ENCODE data around the gene PTPRM. TPM values are rescaled to one million over a fixed set of nuclear protein-coding genes. Genes with fewer than 3 reads are reported as not detected.

The PTPRM gene
- polyA plus RNA-seq, 1 of the 3 experiments (the other 2 are of a cell fraction), result 16.0 TPM

GRCh38 chr18:8298186-8298585, 731.1 kb downstream of the PTPRM start:
- POLR2A ChIA-PET, result no interaction called here
- Histone ChIP-seq H4K20me1 (ENCODE audit: insufficient read depth) (no peaks in the 10 kb centered on the region), H3K4me2 (no peak overlapping the region), H3K36me3 (replicated peaks in 1 of 2; ENCODE audit: control insufficient read depth in 1 of 2, insufficient read depth in 2 of 2, low read length in 1 of 2) (no peaks in the 10 kb centered on the region), H3F3A (replicated peaks; ENCODE audit: insufficient read depth) (no peaks in the 10 kb centered on the region), H3K27me3 (ENCODE audit: insufficient read depth) (no peaks in the 10 kb centered on the region), H3K27ac (ENCODE audit: low read depth in 2 of 2, low read length in 1 of 2) (no peak overlapping the region), H3K9ac (no peak overlapping the region), H3K79me2 (ENCODE audit: insufficient read depth) (no peaks in the 10 kb centered on the region), H3K9me2 (no peaks in the 10 kb centered on the region), H3K4me3 (ENCODE audit: low read depth in 2 of 2, low read length in 1 of 2) (no peak overlapping the region), H3K9me3 (no peaks in the 10 kb centered on the region), H2AFZ (ENCODE audit: low read depth) (no peak overlapping the region), H3K4me1 (ENCODE audit: control insufficient read depth in 1 of 2, insufficient read depth in 2 of 2, low read depth in 1 of 2, low read length in 1 of 2) (peaks cover 0 to 3% of the 10 kb centered on the region in 2 experiments; a peak in 1 of 4 replicates)
- TF ChIP-seq JUND (IDR thresholded peaks at IDR 0.05), result no peak
- TF ChIP-seq, protein P1, sequence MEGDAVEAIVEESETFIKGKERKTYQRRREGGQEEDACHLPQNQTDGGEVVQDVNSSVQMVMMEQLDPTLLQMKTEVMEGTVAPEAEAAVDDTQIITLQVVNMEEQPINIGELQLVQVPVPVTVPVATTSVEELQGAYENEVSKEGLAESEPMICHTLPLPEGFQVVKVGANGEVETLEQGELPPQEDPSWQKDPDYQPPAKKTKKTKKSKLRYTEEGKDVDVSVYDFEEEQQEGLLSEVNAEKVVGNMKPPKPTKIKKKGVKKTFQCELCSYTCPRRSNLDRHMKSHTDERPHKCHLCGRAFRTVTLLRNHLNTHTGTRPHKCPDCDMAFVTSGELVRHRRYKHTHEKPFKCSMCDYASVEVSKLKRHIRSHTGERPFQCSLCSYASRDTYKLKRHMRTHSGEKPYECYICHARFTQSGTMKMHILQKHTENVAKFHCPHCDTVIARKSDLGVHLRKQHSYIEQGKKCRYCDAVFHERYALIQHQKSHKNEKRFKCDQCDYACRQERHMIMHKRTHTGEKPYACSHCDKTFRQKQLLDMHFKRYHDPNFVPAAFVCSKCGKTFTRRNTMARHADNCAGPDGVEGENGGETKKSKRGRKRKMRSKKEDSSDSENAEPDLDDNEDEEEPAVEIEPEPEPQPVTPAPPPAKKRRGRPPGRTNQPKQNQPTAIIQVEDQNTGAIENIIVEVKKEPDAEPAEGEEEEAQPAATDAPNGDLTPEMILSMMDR (IDR thresholded peaks at IDR 0.05), result no peak
- TF ChIP-seq RXRA (IDR thresholded peaks at IDR 0.05; ENCODE audit: borderline replicate concordance, low read depth), result no peak
- no peak for TF ChIP-seq MAX (IDR thresholded peaks at IDR 0.05; ENCODE audit: low read depth)
- TF ChIP-seq EZH2phosphoT487 (IDR thresholded peaks at IDR 0.05; ENCODE audit: borderline replicate concordance, low read depth), result no peak
- TF ChIP-seq FOXJ3 (CRISPR knock-in tag; IDR thresholded peaks at IDR 0.05), result no peak
- no peak for TF ChIP-seq MEF2A (IDR thresholded peaks at IDR 0.05; ENCODE audit: borderline replicate concordance, low read depth)
- TF ChIP-seq, protein P2, sequence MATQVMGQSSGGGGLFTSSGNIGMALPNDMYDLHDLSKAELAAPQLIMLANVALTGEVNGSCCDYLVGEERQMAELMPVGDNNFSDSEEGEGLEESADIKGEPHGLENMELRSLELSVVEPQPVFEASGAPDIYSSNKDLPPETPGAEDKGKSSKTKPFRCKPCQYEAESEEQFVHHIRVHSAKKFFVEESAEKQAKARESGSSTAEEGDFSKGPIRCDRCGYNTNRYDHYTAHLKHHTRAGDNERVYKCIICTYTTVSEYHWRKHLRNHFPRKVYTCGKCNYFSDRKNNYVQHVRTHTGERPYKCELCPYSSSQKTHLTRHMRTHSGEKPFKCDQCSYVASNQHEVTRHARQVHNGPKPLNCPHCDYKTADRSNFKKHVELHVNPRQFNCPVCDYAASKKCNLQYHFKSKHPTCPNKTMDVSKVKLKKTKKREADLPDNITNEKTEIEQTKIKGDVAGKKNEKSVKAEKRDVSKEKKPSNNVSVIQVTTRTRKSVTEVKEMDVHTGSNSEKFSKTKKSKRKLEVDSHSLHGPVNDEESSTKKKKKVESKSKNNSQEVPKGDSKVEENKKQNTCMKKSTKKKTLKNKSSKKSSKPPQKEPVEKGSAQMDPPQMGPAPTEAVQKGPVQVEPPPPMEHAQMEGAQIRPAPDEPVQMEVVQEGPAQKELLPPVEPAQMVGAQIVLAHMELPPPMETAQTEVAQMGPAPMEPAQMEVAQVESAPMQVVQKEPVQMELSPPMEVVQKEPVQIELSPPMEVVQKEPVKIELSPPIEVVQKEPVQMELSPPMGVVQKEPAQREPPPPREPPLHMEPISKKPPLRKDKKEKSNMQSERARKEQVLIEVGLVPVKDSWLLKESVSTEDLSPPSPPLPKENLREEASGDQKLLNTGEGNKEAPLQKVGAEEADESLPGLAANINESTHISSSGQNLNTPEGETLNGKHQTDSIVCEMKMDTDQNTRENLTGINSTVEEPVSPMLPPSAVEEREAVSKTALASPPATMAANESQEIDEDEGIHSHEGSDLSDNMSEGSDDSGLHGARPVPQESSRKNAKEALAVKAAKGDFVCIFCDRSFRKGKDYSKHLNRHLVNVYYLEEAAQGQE (IDR thresholded peaks at IDR 0.05; ENCODE audit: low read depth, low read length), result no peak
- TF ChIP-seq ZBTB33 (IDR thresholded peaks at IDR 0.05; ENCODE audit: borderline replicate concordance, low read depth), result no peak
- CTCF ChIA-PET, result interaction anchor here (0.6 kb wide), 1 partner anchor 9 kb away, joined by 3 read pairs; no protein-coding TSS in a partner anchor
- no peak for DNase-seq
- 49% methylated on average over 2 of the region's 2 CpGs for WGBS (ENCODE audit: low lambda C conversion rate)
